Stimulated activated CD4-positive, alpha-beta T cell treated with anti-CD3 and anti-CD28 coated beads, Interleukin-4, amount 100 ng/mL, for 24 hours (primary cell): ENCODE results near the gene RAMACL.
"Not testable (repeated sequence)": the region's sequence is repeated elsewhere in the genome, so short reads cannot be mapped to it uniquely, and the experiment has no call there.

Experiments used
- DNase-seq: peaks from one replicate; pipeline ENCODE4 v3.0.0-alpha.2; 2020

RAMACL gene

GRCh38 chr6:166586424-166587156 is at the start of gene RAMACL:
RAMACL (minus strand) TSS chr6:166586678; CDS start chr6:166586477, 201 bp downstream.
- DNase-seq, result peak; percentile 29

GRCh38 chr6:166635013-166635970 is 48.8 kb upstream of the RAMACL start:
- no peak for DNase-seq

- not testable (repeated sequence) for DNase-seq
Measured at GRCh38 chr6:166634581-166634980, 48.1 kb upstream of the RAMACL start.

- DNase-seq, result no peak
Measured at GRCh38 chr6:166633732-166634535, 47.5 kb upstream of the RAMACL start.

- no peak for DNase-seq
Measured at GRCh38 chr6:166632731-166633130, 46.3 kb upstream of the RAMACL start.

GRCh38 chr6:166630462-166630861 is 44.0 kb upstream of the RAMACL start:
- no peak for DNase-seq

- no peak for DNase-seq
Measured at GRCh38 chr6:166629628-166630027, 43.1 kb upstream of the RAMACL start.

GRCh38 chr6:166627875-166628801 is 41.7 kb upstream of the RAMACL start:
- DNase-seq, result peak; percentile 57

GRCh38 chr6:166627033-166627874 is 40.8 kb upstream of the RAMACL start, which contains the start of gene RPS6KA2:
RPS6KA2 (minus strand) TSS chr6:166627251; CDS start chr6:166627019, 232 bp downstream.
- DNase-seq, result peak; percentile 100

GRCh38 chr6:166626177-166627032 is 39.9 kb upstream of the RAMACL start:
- peak; percentile 19 for DNase-seq

- no peak for DNase-seq
Measured at GRCh38 chr6:166625356-166625755, 38.9 kb upstream of the RAMACL start.

GRCh38 chr6:166624275-166624674 is 37.8 kb upstream of the RAMACL start:
- DNase-seq, result no peak

GRCh38 chr6:166623318-166623717 is 36.8 kb upstream of the RAMACL start:
- DNase-seq, result no peak

GRCh38 chr6:166621114-166621540 is 34.6 kb upstream of the RAMACL start:
- DNase-seq, result no peak

- DNase-seq, result no peak
Measured at GRCh38 chr6:166620478-166621113, 34.1 kb upstream of the RAMACL start.

GRCh38 chr6:166619912-166620311 is 33.4 kb upstream of the RAMACL start:
- DNase-seq, result no peak

- no peak for DNase-seq
Measured at GRCh38 chr6:166618866-166619761, 32.6 kb upstream of the RAMACL start.

GRCh38 chr6:166618251-166618650 is 31.8 kb upstream of the RAMACL start:
- DNase-seq, result no peak
